Adrenal gland (tissue), 12 donors: Measurements from ENCODE around the gene AGER. TPM values are rescaled to one million over a fixed set of nuclear protein-coding genes. Genes with fewer than 3 reads are reported as not detected.

Experiments
- DNase-seq, 7 donors: peaks; one replicate each; pipeline ENCODE4 v3.0.0-alpha.2; 2019 to 2020
- H3K27ac ChIP-seq, 5 donors: fragments of 200-600 bp; sonication (generic) in 4 of 5; 1 replicate in 3 of 5; 2 replicates in 2 of 5; pipeline versions ENCODE4 v1.5.1 to v1.8.0; 2016 to 2020; ENCODE audit warnings: mild to moderate bottlenecking in 1 of 5
- H3K27me3 ChIP-seq: fragments of 200-600 bp; 2 replicates; pipeline ENCODE4 v1.8.0; 2021
- H3K36me3 ChIP-seq, 2 donors: fragments of 200-600 bp; replicated peaks in 1 of 2; 1 replicate in 1 of 2; 2 replicates in 1 of 2; pipeline versions ENCODE4 v1.5.1 to v1.8.0; 2018 to 2022
- H3K4me1 ChIP-seq, 2 donors: fragments of 200-600 bp; replicated peaks in 1 of 2; 1 replicate in 1 of 2; 2 replicates in 1 of 2; pipeline versions ENCODE4 v1.5.1 to v1.8.0; 2018 to 2021
- H3K4me3 ChIP-seq, 4 donors: fragments of 200-600 bp; sonication (generic) in 3 of 4; one replicate each; pipeline ENCODE4 v1.5.1; 2016 to 2018
- H3K9me3 ChIP-seq, 3 donors: fragments of 200-600 bp; sonication (generic) in 1 of 3; replicated peaks in 1 of 3; 1 replicate in 2 of 3; 2 replicates in 1 of 3; pipeline versions ENCODE4 v1.5.1 to v1.8.0; 2016 to 2021
- POLR2A ChIP-seq, 2 donors: fragments of 450-650 bp; IDR thresholded peaks; one replicate each; pipeline ENCODE4 v1.6.1; 2017; ENCODE audit warnings: antibody characterized with exemption in 2 of 2, mild to moderate bottlenecking in 2 of 2, moderate library complexity in 1 of 2
- WGBS, 4 donors: extraction: QIAGEN DNeasy Blood & Tissue Kit in 2 of 4; methylation state at CpG; one replicate each; pipeline versions ENCODE4 v1.1.5 to v1.1.7; 2013 to 2017; 5-methylcytosine and 5-hydroxymethylcytosine counted together
- intact Hi-C, 2 donors: fragments of 100-400 bp; cut with DNase I; formaldehyde crosslinking; loops; one replicate each; pipeline versions ENCODE4 v1.14.1 to v1.15.0; 2022 to 2023
- polyA plus RNA-seq, 3 donors: library from polyadenylated mRNA; stranded (reverse); fragments of 200-250 nt in 2 of 3; fragments of 350-450 nt in 1 of 3; fragmentation: Illumina TruSeq in 1 of 3; extraction: RNeasy Lipid Tissue Mini Kit (QIAGEN cat#74804) in 1 of 3; gene quantifications; one replicate each; pipeline ENCODE4 v1.2.3, GENCODE V29; 2013 to 2014
- total RNA-seq, 9 donors: library from RNA; depleted of rRNA in 4 of 9; stranded (reverse); fragments of >200 nt in 4 of 9; fragments of 120-200 nt in 1 of 9; fragmentation: NEBNext Ultra II Directional in 1 of 9; extraction: Animal tissue kit (Norgen Biotek cat#: 25700) in 1 of 9; gene quantifications; one replicate each; pipeline versions ENCODE4 v1.1.0 to v1.2.4, GENCODE V29; 2013 to 2023
- TF ChIP-seq, protein P1 (sequence below), 6 experiments: fragments of 450-650 bp in 4 of 6; fragments of 200-600 bp in 2 of 6; sonication (generic) in 1 of 6; IDR thresholded peaks; 1 replicate in 5 of 6; 2 replicates in 1 of 6; pipeline versions ENCODE4 v1.5.1 to v1.8.0; 2016 to 2021; ENCODE audit warnings: antibody characterized with exemption in 6 of 6, mild to moderate bottlenecking in 2 of 6, moderate library complexity in 1 of 6
- donor health status: healthy with polysubstance abuse.
- donor health status: Bipolar disorder and iron deficiency.
- donor health status: DM: yes; HTN: yes; CAD: no.
- donor health status: DM: no; HTN: no; CAD: no.
- donor health status: DM: no; HTN: no; CAD: no.
- donor health status: DM: yes; HTN: yes; CAD: no.

The AGER gene
- total and polyA plus RNA-seq, 12 donors = 1.4 to 63.9 (median 3.4) TPM; not detected in 1

- intact Hi-C loops = no loop called here
- Histone ChIP-seq H3K36me3 (peaks cover 0 to 37% of the 10 kb centered on the region in 2 donors), H3K9me3 (no peaks in the 10 kb centered on the region), H3K4me3 (peak overlapping the region; percentile 32 to 84 (median 54)), H3K27me3 (no peaks in the 10 kb centered on the region), H3K27ac (peak overlapping the region in 4 of 5 donors; percentile 87 to 98 (median 94)), H3K4me1 (peaks cover 33 to 40% of the 10 kb centered on the region in 2 donors)
- DNase-seq = no peak
- WGBS, 4 donors = 2 to 3% (median 3%) methylated on average over 22 to 24 of the region's 24 CpGs
- TF ChIP-seq, protein P1, sequence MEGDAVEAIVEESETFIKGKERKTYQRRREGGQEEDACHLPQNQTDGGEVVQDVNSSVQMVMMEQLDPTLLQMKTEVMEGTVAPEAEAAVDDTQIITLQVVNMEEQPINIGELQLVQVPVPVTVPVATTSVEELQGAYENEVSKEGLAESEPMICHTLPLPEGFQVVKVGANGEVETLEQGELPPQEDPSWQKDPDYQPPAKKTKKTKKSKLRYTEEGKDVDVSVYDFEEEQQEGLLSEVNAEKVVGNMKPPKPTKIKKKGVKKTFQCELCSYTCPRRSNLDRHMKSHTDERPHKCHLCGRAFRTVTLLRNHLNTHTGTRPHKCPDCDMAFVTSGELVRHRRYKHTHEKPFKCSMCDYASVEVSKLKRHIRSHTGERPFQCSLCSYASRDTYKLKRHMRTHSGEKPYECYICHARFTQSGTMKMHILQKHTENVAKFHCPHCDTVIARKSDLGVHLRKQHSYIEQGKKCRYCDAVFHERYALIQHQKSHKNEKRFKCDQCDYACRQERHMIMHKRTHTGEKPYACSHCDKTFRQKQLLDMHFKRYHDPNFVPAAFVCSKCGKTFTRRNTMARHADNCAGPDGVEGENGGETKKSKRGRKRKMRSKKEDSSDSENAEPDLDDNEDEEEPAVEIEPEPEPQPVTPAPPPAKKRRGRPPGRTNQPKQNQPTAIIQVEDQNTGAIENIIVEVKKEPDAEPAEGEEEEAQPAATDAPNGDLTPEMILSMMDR (IDR thresholded peaks at IDR 0.05) = no peak
- TF ChIP-seq POLR2A (IDR thresholded peaks at IDR 0.05) = no peak
Observed at GRCh38 chr6:32178547-32179440, 5.3 kb downstream of the AGER start.

DNA sequence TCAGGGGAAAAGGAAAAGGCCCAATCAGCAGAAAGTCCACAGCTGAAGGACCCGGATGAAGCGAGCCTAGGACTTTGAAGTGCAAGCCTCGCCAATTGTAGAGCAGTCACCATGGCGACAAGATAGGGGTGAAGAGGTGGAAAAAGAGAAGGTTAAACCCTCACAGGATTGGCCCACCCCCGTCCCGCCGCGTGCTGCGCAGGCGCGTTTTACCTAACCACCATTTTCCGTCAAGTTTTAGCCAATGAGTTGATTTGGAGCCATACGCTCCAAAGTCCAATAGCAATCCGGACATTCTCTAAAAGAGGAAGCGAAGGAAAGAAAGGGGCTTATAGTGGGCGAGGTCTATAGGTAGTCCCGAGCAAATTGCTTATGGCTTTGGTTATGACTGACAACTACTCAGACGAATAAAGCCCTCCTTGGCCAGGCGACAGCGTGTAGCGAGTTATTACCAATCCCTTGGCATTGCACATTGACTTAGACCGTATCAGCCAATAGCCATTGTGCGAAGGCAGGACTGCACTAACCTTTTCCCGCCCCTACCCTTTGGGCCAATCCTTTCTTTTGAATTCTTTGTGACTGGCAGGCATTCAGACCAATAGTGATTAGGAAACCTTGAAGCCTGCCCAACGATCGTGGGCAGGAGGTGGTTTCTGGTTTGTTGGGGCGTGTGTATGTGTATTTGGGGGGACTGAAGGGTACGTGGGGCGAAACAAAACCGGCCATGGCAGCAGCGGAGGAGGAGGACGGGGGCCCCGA lies 6.1 kb downstream of the AGER start, which contains the start of gene RNF5:
RNF5 (plus strand) TSS at position 618 of the 759 bp plus-strand sequence; CDS start at position 725, 107 bp downstream.
- intact Hi-C loops = no loop called here
- peak within 1 kb of the TSS; percentile 87 to 98 (median 94) for H3K27ac ChIP-seq
- peak in 1 of 2 donors; percentile 56 for TF ChIP-seq POLR2A (IDR thresholded peaks at IDR 0.05)
- TF ChIP-seq, protein P1 (IDR thresholded peaks at IDR 0.05) = no peak
- peak within 1 kb of the TSS; percentile 32 to 84 (median 54) for H3K4me3 ChIP-seq
- peaks cover 0 to 31% of the 10 kb centered on the region in 2 donors for H3K36me3 ChIP-seq
- no peaks in the 10 kb centered on the region for H3K9me3 ChIP-seq
- peak; percentile 96 to 100 (median 99) for DNase-seq
- H3K4me1 ChIP-seq = peaks cover 33 to 42% of the 10 kb centered on the region in 2 donors
- 0 to 1% (median 0%) methylated on average over 33 of the region's 33 CpGs for WGBS, 4 donors
- no peaks in the 10 kb centered on the region for H3K27me3 ChIP-seq

DNA sequence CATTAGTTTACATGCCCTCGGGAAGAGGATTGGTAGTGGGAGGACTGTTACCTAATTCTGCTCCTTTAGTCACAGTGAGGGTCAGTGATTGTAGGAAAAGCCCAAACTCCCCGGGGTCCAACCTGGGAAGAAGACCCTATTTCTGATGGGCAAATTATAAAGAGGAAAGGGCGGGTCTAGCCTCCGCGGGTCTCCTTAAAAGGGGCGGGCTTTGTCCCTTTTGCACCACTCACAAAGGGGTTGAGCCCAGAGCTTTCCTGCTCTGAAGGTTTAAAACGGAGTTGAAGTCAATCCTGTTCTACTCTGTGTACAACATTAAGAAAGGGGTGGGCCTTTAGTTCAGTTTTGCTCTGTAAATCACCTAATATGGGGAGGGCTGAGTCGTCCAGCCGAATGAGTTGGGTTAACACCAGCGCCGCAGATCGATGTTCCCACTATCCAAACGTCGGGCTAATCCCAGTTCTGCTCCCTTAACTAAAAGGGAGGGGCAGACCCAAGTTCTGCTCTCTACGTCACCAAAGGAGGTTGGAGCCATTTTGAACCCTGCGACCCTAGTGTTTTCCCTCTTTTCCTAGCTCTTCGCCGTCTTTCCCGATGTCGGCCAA lies 6.8 kb downstream of the AGER start:
- peak in 1 of 2 donors; percentile 40 for TF ChIP-seq POLR2A (IDR thresholded peaks at IDR 0.05)
- TF ChIP-seq, protein P1 (IDR thresholded peaks at IDR 0.05) = no peak
- H3K36me3 ChIP-seq = peaks cover 0 to 24% of the 10 kb centered on the region in 2 donors
- intact Hi-C loops = no loop called here
- H3K9me3 ChIP-seq = no peaks in the 10 kb centered on the region
- H3K27ac ChIP-seq = peak overlapping the region; percentile 87 to 98 (median 94)
- WGBS, 4 donors = 0 to 1% (median 0%) methylated on average over 20 of the region's 20 CpGs
- H3K4me1 ChIP-seq = peaks cover 33 to 46% of the 10 kb centered on the region in 2 donors
- DNase-seq = peak in 5 of 7 donors; percentile 34 to 70 (median 57)
- no peaks in the 10 kb centered on the region for H3K27me3 ChIP-seq
- peak overlapping the region in 2 of 4 donors; percentile 4 to 84 for H3K4me3 ChIP-seq
